Fibroblast of lung (primary cell): ENCODE measurements around the gene TJP3.

Source experiments
- CTCF ChIP-seq, 2 donors: IDR thresholded peaks in 1 of 2; conservative IDR thresholded peaks in 1 of 2; 1 replicate in 1 of 2; 2 replicates in 1 of 2; pipeline ENCODE4 v1.5.1; 2011 to 2012; ENCODE audit warnings: low read length in 2 of 2, control low read depth in 1 of 2, inconsistent platforms in 1 of 2, low read depth in 1 of 2, mild to moderate bottlenecking in 1 of 2
- EZH2 ChIP-seq: IDR thresholded peaks from 2 replicates; pipeline ENCODE4 v1.5.1; 2012; ENCODE audit warnings: low read length, control low read depth, mild to moderate bottlenecking; ENCODE audit errors: missing control alignments

- TF ChIP-seq CTCF (conservative IDR thresholded peaks at IDR 0.05 in 1 of 2, IDR thresholded peaks at IDR 0.05 in 1 of 2; ENCODE audit: low read depth in 1 of 2, low read length in 2 of 2) (no peak), EZH2 (no peak)
Observed at GRCh38 chr19:3696660-3696995, 11.6 kb upstream of the TJP3 start.
